BE2C (cell line): ENCODE results near the gene C16orf46.

Experiments
- DNase-seq: peaks from one replicate; pipeline ENCODE4 v3.0.0-alpha.2; 2020
- H3K27me3 ChIP-seq: fragments of 250-450 bp; sonication (Bioruptor Pico); 2 replicates; pipeline ENCODE4 v1.5.1; 2020; ENCODE audit warnings: mild to moderate bottlenecking
- H3K36me3 ChIP-seq: fragments of 250-450 bp; sonication (Bioruptor Pico); 2 replicates; pipeline ENCODE4 v1.5.1; 2020; ENCODE audit warnings: mild to moderate bottlenecking
- H3K4me1 ChIP-seq: fragments of 250-450 bp; sonication (Bioruptor Pico); 2 replicates; pipeline ENCODE4 v1.5.1; 2020
- H3K4me3 ChIP-seq: 2 replicates; pipeline ENCODE4 v1.5.1; 2011; ENCODE audit warnings: low read depth, low read length
- H3K9me3 ChIP-seq: fragments of 250-450 bp; sonication (Bioruptor Pico); 2 replicates; pipeline ENCODE4 v1.5.1; 2020
- TF ChIP-seq, protein P1 (sequence below): IDR thresholded peaks from 2 replicates; pipeline ENCODE4 v1.5.1; 2012; ENCODE audit warnings: mild to moderate bottlenecking, low read depth, low read length

Gene C16orf46

DNA sequence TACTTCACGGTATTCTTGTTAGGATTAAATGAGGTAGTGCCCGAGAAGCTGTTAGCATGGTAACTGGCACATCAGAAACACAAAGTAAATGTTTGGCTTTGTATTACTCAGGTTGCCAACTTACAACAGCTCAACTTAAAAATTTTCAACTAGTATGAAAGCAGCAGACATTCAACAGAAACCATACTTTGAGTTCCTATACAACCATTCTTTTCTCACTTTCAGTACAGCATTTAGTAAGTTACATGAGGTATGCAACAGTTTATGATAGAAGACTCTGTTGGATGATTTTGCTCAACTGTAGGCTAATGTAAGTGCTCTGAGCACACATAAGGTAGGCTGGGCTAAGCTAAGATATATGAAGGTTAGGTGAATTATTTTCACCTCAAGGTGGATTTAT, 62.4 kb downstream of the C16orf46 start:
- Histone ChIP-seq H3K4me1 (no peaks in the 10 kb centered on the region), H3K27me3 (no peaks in the 10 kb centered on the region), H3K9me3 (no peaks in the 10 kb centered on the region), H3K36me3 (peaks cover 58% of the 10 kb centered on the region), H3K4me3 (no peak overlapping the region)
- no peak for DNase-seq
- TF ChIP-seq, protein P1, sequence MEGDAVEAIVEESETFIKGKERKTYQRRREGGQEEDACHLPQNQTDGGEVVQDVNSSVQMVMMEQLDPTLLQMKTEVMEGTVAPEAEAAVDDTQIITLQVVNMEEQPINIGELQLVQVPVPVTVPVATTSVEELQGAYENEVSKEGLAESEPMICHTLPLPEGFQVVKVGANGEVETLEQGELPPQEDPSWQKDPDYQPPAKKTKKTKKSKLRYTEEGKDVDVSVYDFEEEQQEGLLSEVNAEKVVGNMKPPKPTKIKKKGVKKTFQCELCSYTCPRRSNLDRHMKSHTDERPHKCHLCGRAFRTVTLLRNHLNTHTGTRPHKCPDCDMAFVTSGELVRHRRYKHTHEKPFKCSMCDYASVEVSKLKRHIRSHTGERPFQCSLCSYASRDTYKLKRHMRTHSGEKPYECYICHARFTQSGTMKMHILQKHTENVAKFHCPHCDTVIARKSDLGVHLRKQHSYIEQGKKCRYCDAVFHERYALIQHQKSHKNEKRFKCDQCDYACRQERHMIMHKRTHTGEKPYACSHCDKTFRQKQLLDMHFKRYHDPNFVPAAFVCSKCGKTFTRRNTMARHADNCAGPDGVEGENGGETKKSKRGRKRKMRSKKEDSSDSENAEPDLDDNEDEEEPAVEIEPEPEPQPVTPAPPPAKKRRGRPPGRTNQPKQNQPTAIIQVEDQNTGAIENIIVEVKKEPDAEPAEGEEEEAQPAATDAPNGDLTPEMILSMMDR = no peak

DNA sequence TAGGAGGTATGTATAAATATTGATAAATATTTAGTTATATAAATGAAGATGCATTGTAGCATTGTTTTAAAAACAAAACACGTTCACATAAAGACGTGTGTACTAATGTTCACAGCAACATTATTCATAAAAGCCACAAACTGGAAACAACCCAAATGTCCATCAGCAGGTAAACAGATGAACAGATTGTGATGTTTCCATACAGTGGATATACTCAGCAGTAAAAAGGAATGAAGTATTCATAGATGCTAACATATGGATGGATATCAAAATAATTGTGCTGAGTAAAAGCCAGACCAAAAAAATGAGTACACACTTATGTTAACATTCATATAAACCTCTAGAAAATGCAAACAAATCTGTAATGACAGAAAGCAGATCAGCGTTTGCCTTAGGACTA, 64.1 kb downstream of the C16orf46 start:
- no peaks in the 10 kb centered on the region for H3K4me1 ChIP-seq
- H3K36me3 ChIP-seq = peaks cover 48% of the 10 kb centered on the region

More for the DNA sequence above, 64.1 kb downstream of the C16orf46 start:
- Histone ChIP-seq H3K9me3 (no peaks in the 10 kb centered on the region), H3K4me3 (no peak overlapping the region), H3K27me3 (no peaks in the 10 kb centered on the region)
- TF ChIP-seq, protein P1 = no peak
- no peak for DNase-seq
